ENCODE measurements around the gene HAND2. TPM values are rescaled to one million over a fixed set of nuclear protein-coding genes. Genes with fewer than 3 reads are reported as not detected.

Gene HAND2
- total RNA-seq, 1 donor from 2014 or later: 40.3 TPM

- TF ChIP-seq, protein P1, sequence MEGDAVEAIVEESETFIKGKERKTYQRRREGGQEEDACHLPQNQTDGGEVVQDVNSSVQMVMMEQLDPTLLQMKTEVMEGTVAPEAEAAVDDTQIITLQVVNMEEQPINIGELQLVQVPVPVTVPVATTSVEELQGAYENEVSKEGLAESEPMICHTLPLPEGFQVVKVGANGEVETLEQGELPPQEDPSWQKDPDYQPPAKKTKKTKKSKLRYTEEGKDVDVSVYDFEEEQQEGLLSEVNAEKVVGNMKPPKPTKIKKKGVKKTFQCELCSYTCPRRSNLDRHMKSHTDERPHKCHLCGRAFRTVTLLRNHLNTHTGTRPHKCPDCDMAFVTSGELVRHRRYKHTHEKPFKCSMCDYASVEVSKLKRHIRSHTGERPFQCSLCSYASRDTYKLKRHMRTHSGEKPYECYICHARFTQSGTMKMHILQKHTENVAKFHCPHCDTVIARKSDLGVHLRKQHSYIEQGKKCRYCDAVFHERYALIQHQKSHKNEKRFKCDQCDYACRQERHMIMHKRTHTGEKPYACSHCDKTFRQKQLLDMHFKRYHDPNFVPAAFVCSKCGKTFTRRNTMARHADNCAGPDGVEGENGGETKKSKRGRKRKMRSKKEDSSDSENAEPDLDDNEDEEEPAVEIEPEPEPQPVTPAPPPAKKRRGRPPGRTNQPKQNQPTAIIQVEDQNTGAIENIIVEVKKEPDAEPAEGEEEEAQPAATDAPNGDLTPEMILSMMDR (conservative IDR thresholded peaks at IDR 0.05): no peak
- peak overlapping the region; percentile 96 for H3K4me3 Mint-ChIP-seq
- peaks cover 13% of the 10 kb centered on the region for H3K4me1 Mint-ChIP-seq (ENCODE audit: unreplicated experiment)
- H3K27me3 Mint-ChIP-seq: peaks cover 93% of the 10 kb centered on the region
- DNase-seq (ENCODE audit: extremely low spot score, unreplicated experiment): no peak
- no peaks in the 10 kb centered on the region for H3K9me3 Mint-ChIP-seq
- H3K27ac Mint-ChIP-seq: peak overlapping the region; percentile 95
- peaks cover 17% of the 10 kb centered on the region for H3K36me3 Mint-ChIP-seq
These were observed 1.3 kb upstream of the HAND2 start for GRCh38 chr4:173531086-173531965.

DNA sequence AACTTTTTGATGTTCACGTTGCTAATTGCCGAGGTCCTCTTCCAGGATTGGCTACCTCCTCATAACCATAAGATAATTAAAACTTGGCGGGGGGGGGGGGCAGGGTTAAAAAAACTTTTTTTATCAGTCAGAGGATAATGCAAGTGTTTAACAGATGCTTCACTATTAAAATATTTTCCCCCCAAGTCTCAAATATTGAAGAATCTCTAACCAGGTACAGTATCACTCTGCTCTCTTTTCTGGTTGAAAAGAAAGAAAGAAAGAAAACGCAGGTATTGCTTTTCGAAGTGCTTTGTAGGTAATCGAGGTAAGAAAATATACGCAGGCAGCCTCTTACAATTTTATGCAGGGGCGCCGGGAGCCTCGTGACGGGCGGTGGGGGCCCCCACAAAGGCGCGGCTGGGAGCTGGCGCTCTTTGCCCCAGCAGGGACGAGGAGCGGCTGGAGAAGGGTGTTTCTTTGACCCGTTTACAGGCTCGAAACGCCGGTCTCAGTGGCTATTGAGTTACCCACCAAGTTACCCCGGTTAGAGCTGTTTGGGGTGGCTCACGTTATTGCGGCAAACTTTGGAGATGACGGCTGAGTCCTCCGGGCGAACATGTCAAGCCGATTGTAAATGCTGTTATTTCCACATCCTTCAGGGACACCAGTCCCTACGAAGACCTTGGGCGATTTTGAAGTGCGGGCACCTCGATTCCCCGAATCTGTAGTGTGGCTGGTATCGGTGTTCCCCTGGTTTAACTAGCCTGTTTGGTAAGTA lies 477 bp upstream of the HAND2 start:
- DNase-seq (ENCODE audit: extremely low spot score, unreplicated experiment): no peak
- Mint-ChIP-seq H3K9me3 (no peaks in the 10 kb centered on the region), H3K27me3 (peaks cover 93% of the 10 kb centered on the region), H3K27ac (peak overlapping the region; percentile 95), H3K4me1 (ENCODE audit: unreplicated experiment) (peaks cover 11% of the 10 kb centered on the region), H3K4me3 (peak overlapping the region; percentile 96), H3K36me3 (peaks cover 23% of the 10 kb centered on the region)
- TF ChIP-seq, protein P1 (conservative IDR thresholded peaks at IDR 0.05): no peak

DNA sequence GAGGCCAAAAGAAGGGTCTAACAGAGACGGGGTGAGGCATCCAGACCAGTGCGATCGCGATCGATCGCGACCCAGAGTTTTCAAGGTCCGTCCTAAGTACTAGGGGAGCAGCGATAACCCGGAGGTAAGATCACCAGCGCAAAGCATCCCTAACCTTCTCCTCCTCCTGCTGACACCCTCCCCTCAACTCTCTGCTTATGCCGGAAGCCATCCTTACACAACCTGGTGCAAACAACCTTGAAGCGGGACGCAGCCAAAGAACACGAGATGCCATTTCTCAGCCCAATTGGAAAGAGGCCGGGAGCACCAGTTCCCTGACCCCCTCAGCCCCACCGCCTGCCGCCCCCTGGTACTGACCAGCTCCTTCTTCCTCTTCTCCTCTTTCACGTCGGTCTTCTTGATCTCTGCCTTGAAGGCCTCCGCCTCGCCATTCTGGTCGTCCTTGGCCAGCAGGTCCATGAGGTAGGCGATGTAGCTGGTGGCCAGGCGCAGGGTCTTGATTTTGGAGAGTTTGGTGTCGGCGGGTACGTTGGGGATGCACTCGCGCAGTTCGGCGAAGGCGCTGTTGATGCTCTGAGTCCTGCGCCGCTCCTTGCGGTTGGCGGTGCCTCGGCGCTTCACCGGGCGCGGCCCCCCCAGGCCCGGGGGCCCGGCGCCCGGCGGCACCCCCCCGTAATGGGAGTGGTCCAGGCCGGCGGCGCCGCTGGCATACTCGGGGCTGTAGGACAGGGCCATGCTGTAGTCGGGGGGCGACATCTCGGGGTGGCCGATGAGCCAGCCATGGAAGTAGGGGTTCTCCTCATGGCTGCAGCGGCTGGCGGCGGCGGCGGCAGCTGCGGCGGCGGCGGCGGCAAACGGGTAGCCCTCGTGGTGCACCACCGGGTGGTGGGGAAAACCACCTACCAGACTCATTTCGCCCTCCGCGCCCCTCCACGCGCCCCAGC lies 1.4 kb downstream of the HAND2 start:
- no peak for DNase-seq (ENCODE audit: extremely low spot score, unreplicated experiment)
- peaks cover 93% of the 10 kb centered on the region for H3K27me3 Mint-ChIP-seq
- H3K4me1 Mint-ChIP-seq (ENCODE audit: unreplicated experiment): peaks cover 14% of the 10 kb centered on the region
- peak overlapping the region; percentile 80 for H3K27ac Mint-ChIP-seq
- TF ChIP-seq, protein P1 (conservative IDR thresholded peaks at IDR 0.05): no peak
- no peaks in the 10 kb centered on the region for H3K9me3 Mint-ChIP-seq
- H3K4me3 Mint-ChIP-seq: peak overlapping the region; percentile 98
- peaks cover 26% of the 10 kb centered on the region for H3K36me3 Mint-ChIP-seq

DNA sequence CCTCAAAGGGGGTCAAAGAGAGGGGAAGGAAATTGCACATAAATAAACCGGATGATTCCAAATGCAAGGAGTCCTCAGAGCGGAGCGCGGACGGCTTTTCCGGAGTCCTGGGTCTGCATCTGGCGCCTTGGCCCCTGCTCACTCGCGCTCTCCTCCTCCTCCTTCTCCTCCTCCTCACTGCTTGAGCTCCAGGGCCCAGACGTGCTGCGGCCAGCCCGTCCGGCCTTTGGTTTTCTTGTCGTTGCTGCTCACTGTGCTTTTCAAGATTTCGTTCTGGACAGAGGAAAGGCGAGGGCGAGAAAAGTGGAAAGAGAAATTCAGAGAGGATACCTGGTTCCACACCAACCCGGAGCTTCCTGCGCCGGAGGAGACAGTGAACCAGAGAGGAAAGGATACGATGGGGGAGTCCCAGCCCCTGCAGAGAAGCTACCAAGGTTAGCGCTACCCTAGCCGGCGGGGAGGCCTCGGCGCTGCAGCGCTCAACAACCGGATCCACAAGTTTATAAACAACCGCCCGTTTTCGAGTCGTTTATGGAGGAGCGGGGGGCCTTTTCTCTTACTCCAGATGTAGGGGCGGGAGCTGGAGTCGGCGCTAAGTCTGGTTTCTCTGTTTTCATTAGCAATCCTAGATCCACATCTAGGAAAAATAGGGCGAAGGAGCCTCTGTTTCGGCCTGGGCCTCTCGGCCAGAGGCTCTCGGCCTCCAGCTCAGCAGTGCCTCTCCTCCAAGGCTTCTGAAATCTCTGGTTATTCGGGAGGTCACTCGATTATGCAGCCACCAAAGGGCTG lies 2.7 kb downstream of the HAND2 start:
- TF ChIP-seq, protein P1 (conservative IDR thresholded peaks at IDR 0.05): no peak
- Mint-ChIP-seq H3K27ac (peak overlapping the region; percentile 80), H3K4me3 (peak overlapping the region; percentile 98), H3K27me3 (peaks cover 92% of the 10 kb centered on the region), H3K36me3 (peaks cover 25% of the 10 kb centered on the region), H3K4me1 (ENCODE audit: unreplicated experiment) (peaks cover 18% of the 10 kb centered on the region), H3K9me3 (no peaks in the 10 kb centered on the region)
- no peak for DNase-seq (ENCODE audit: extremely low spot score, unreplicated experiment)

Data from type B pancreatic cell (in vitro differentiated cells).